GM12874 (cell line): ENCODE measurements around the gene GLA.

Source experiments
- TF ChIP-seq, protein P1 (sequence below): IDR thresholded peaks from 2 replicates; pipeline ENCODE4 v1.5.1; 2011; ENCODE audit warnings: low read depth, mild to moderate bottlenecking, control low read depth, low read length, moderate library complexity; ENCODE audit not compliant: insufficient read depth

Gene GLA

GRCh38 chrX:101395789-101396188 lies 11.9 kb downstream of the GLA start:
- TF ChIP-seq, protein P1, sequence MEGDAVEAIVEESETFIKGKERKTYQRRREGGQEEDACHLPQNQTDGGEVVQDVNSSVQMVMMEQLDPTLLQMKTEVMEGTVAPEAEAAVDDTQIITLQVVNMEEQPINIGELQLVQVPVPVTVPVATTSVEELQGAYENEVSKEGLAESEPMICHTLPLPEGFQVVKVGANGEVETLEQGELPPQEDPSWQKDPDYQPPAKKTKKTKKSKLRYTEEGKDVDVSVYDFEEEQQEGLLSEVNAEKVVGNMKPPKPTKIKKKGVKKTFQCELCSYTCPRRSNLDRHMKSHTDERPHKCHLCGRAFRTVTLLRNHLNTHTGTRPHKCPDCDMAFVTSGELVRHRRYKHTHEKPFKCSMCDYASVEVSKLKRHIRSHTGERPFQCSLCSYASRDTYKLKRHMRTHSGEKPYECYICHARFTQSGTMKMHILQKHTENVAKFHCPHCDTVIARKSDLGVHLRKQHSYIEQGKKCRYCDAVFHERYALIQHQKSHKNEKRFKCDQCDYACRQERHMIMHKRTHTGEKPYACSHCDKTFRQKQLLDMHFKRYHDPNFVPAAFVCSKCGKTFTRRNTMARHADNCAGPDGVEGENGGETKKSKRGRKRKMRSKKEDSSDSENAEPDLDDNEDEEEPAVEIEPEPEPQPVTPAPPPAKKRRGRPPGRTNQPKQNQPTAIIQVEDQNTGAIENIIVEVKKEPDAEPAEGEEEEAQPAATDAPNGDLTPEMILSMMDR, result no peak

GRCh38 chrX:101394372-101394771 lies 13.4 kb downstream of the GLA start:
- TF ChIP-seq, protein P1, result no peak

- TF ChIP-seq, protein P1, result no peak
Observed at GRCh38 chrX:101393530-101394305, 14.0 kb downstream of the GLA start.

- TF ChIP-seq, protein P1, result no peak
Observed at GRCh38 chrX:101391831-101392230, 15.9 kb downstream of the GLA start.

DNA sequence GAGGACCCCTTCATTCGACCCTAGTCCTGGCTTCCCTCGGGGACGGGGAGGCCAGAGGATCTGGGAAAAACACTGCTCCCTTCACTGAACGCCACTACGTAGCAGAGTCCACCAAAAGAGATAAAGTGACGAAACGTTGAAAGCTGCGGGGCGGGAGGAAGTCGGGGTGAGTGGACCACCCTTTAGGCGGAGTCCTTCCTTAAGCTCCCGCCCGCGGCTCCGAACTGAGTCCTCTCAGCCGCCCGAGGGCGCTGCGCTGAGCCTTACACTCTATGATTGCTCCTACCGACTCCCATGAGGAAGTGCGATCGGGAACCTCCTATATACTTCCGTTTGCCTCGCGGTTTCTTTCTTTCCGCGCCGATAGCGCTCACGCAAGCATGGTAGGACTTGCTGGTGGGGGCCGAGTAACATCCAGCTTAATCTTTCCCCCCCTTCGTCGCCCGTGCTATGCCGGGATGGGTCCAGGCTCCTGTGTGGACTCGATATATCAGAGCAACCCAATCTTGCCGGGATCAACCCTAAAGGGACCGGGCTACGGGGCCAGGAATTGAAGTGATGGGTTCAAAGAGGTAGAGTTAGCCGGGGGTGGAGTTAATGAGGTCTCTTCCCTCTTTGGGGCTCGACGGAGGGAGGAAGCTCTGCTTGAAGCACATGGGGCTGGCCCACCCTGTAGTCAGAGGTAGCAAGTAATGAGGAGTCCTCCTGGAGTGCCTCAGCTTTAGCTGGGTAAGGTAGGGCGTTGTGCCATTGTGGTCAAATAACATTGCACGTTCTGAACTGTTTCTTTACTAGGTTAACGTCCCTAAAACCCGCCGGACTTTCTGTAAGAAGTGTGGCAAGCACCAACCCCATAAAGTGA lies 16.8 kb downstream of the GLA start, which contains the start of gene RPL36A:
Gene RPL36A (plus strand): TSS at position 348 of the 862 bp plus-strand sequence. CDS start 33 bp downstream, at position 381.
- TF ChIP-seq, protein P1, result peak; percentile 73

- TF ChIP-seq, protein P1, result no peak
Observed at GRCh38 chrX:101388604-101389003, 19.1 kb downstream of the GLA start.

DNA sequence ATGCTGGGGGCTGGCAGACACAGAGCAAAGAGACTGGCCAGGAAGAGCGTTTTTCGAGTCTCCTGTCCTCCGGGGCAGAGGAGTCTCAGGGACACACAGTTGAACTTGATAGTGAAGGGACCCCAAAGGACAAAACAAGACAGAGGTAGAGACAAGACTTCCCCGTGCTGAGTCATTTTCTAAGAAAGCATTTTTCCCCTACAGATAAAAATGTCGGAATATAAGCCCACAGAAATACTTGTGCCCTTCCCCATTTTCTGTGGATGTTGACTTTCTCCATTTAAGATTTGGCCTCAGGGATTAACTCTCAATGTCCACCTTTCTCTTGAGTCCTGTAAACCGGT lies 21.2 kb downstream of the GLA start:
- TF ChIP-seq, protein P1, result no peak
